H9 (cell line): ENCODE results near the gene VMAC. TPM values are rescaled to one million over a fixed set of nuclear protein-coding genes. Genes with fewer than 3 reads are reported as not detected.
"Not testable (repeated sequence)": the region's sequence is repeated elsewhere in the genome, so short reads cannot be mapped to it uniquely, and the experiment has no call there.

Experiments used
- DNase-seq: peaks from one replicate; pipeline ENCODE4 v3.0.0-alpha.2; 2017
- H2AFZ ChIP-seq: one replicate; pipeline ENCODE4 v1.6.1; 2013; ENCODE audit warnings: mild to moderate bottlenecking, low read length, control low read depth, moderate library complexity
- H2AK5ac ChIP-seq: 2 replicates; pipeline ENCODE4 v1.6.1; 2013; ENCODE audit warnings: low read length, control low read depth, mixed read lengths; ENCODE audit not compliant: insufficient read length
- H2BK120ac ChIP-seq: one replicate; pipeline ENCODE4 v1.6.1; 2013; ENCODE audit warnings: low read depth, mild to moderate bottlenecking, low read length, control low read depth, inconsistent platforms; ENCODE audit not compliant: poor library complexity, severe bottlenecking
- H2BK12ac ChIP-seq: 2 replicates; pipeline ENCODE4 v1.6.1; 2013; ENCODE audit warnings: low read length, control low read depth, mixed read lengths, low read depth; ENCODE audit not compliant: insufficient read length
- H2BK15ac ChIP-seq: 2 replicates; pipeline ENCODE4 v1.6.1; 2013; ENCODE audit warnings: low read depth, low read length, control low read depth
- H2BK20ac ChIP-seq: one replicate; pipeline ENCODE4 v1.6.1; 2013; ENCODE audit warnings: low read depth, mild to moderate bottlenecking, low read length, control low read depth, inconsistent platforms; ENCODE audit not compliant: poor library complexity, severe bottlenecking
- H2BK5ac ChIP-seq: 2 replicates; pipeline ENCODE4 v1.6.1; 2013; ENCODE audit warnings: low read length, control low read depth, mixed read lengths; ENCODE audit not compliant: insufficient read length
- H3K14ac ChIP-seq: 2 replicates; pipeline ENCODE4 v1.6.1; 2013; ENCODE audit warnings: low read length, control low read depth; ENCODE audit not compliant: insufficient read depth
- H3K18ac ChIP-seq: 2 replicates; pipeline ENCODE4 v1.6.1; 2013; ENCODE audit warnings: low read depth, mild to moderate bottlenecking, mixed read lengths, low read length, control low read depth; ENCODE audit not compliant: insufficient read length
- H3K23ac ChIP-seq: 2 replicates; pipeline ENCODE4 v1.6.1; 2013; ENCODE audit warnings: low read length, control low read depth, mixed read lengths, low read depth; ENCODE audit not compliant: insufficient read length
- H3K23me2 ChIP-seq: 2 replicates; pipeline ENCODE4 v1.6.1; 2013; ENCODE audit warnings: low read depth, mild to moderate bottlenecking, mixed read lengths, low read length, control low read depth; ENCODE audit not compliant: insufficient read length, poor library complexity, severe bottlenecking
- H3K27ac ChIP-seq: 2 replicates; pipeline ENCODE4 v1.5.1; 2013; ENCODE audit warnings: low read length, control low read depth, mixed read lengths, low read depth; ENCODE audit not compliant: insufficient read length
- H3K27me3 ChIP-seq: 2 replicates; pipeline ENCODE4 v1.6.1; 2013; ENCODE audit warnings: low read length, control low read depth, inconsistent platforms; ENCODE audit not compliant: insufficient read depth
- H3K4ac ChIP-seq: 2 replicates; pipeline ENCODE4 v1.6.1; 2013; ENCODE audit warnings: low read depth, mild to moderate bottlenecking, control low read depth, inconsistent platforms, low read length, moderate library complexity
- H3K4me1 ChIP-seq: 2 replicates; pipeline ENCODE4 v1.6.1; 2013; ENCODE audit warnings: low read length, control low read depth, inconsistent platforms; ENCODE audit not compliant: insufficient read depth
- H3K4me2 ChIP-seq: 2 replicates; pipeline ENCODE4 v1.6.1; 2013; ENCODE audit warnings: low read length, control low read depth, mixed read lengths; ENCODE audit not compliant: insufficient read length, insufficient read depth
- H3K56ac ChIP-seq: 2 replicates; pipeline ENCODE4 v1.6.1; 2013; ENCODE audit warnings: low read depth, mild to moderate bottlenecking, mixed read lengths, low read length, control low read depth; ENCODE audit not compliant: insufficient read length
- H3K79me1 ChIP-seq: 2 replicates; pipeline ENCODE4 v1.6.1; 2013; ENCODE audit warnings: low read depth, mild to moderate bottlenecking, moderate library complexity, low read length, control low read depth, inconsistent platforms; ENCODE audit not compliant: insufficient read depth, poor library complexity, severe bottlenecking
- H3K79me2 ChIP-seq: 2 replicates; pipeline ENCODE4 v1.6.1; 2013; ENCODE audit warnings: low read length, control low read depth, inconsistent platforms; ENCODE audit not compliant: insufficient read depth
- H3K9ac ChIP-seq: 2 replicates; pipeline ENCODE4 v1.6.1; 2013; ENCODE audit warnings: low read length, control low read depth, mixed read lengths; ENCODE audit not compliant: insufficient read length; ENCODE audit errors: extremely low read depth
- H3K9me3 ChIP-seq: one replicate; pipeline ENCODE4 v1.6.1; 2013; ENCODE audit warnings: low read depth, low read length, inconsistent platforms; ENCODE audit not compliant: control insufficient read depth
- H3T11ph ChIP-seq: one replicate; pipeline ENCODE4 v1.6.1; 2013; ENCODE audit warnings: mild to moderate bottlenecking, low read length, control low read depth, inconsistent platforms
- H4K20me1 ChIP-seq: one replicate; pipeline ENCODE4 v1.6.1; 2013; ENCODE audit not compliant: control insufficient read depth, insufficient read length, insufficient read depth
- H4K5ac ChIP-seq: 2 replicates; pipeline ENCODE4 v1.6.1; 2013; ENCODE audit warnings: low read depth, mild to moderate bottlenecking, mixed read lengths, low read length, control low read depth; ENCODE audit not compliant: insufficient read length
- H4K8ac ChIP-seq: replicated peaks from 2 replicates; pipeline ENCODE4 v1.6.1; 2013; ENCODE audit warnings: low read length, control low read depth, mixed read lengths, low read depth; ENCODE audit not compliant: insufficient read length
- H4K91ac ChIP-seq: 2 replicates; pipeline ENCODE4 v1.6.1; 2013; ENCODE audit warnings: low read depth, mild to moderate bottlenecking, moderate library complexity, mixed read lengths, low read length, control low read depth; ENCODE audit not compliant: insufficient read length
- H3K27ac Mint-ChIP-seq, 3 experiments: 2 replicates in 2 of 3; 3 replicates in 1 of 3; pipeline ENCODE4 v1.8.0; 2020 to 2021; ENCODE audit warnings: mixed read lengths in 3 of 3, mild to moderate bottlenecking in 1 of 3, moderate library complexity in 1 of 3
- H3K27me3 Mint-ChIP-seq: 2 replicates; pipeline ENCODE4 v1.8.0; 2021; ENCODE audit warnings: low read depth, mild to moderate bottlenecking, moderate library complexity, mixed read lengths
- H3K36me3 Mint-ChIP-seq, 3 experiments: 2 replicates in 2 of 3; 3 replicates in 1 of 3; pipeline ENCODE4 v1.8.0; 2020 to 2021; ENCODE audit warnings: low read depth in 3 of 3, mixed read lengths in 3 of 3; ENCODE audit not compliant: insufficient read depth in 1 of 3
- H3K4me1 Mint-ChIP-seq, 2 experiments: 2 replicates each; pipeline ENCODE4 v1.8.0; 2020; ENCODE audit warnings: mixed read lengths in 2 of 2
- H3K4me3 Mint-ChIP-seq, 2 experiments: 2 replicates in 1 of 2; 3 replicates in 1 of 2; pipeline ENCODE4 v1.8.0; 2020 to 2021; ENCODE audit warnings: mild to moderate bottlenecking in 2 of 2, mixed read lengths in 2 of 2, moderate library complexity in 1 of 2
- H3K9me3 Mint-ChIP-seq, 2 experiments: 2 replicates in 1 of 2; 3 replicates in 1 of 2; pipeline ENCODE4 v1.8.0; 2020; ENCODE audit warnings: mild to moderate bottlenecking in 2 of 2, mixed read lengths in 2 of 2, moderate library complexity in 1 of 2
- WGBS: extraction: QIAGEN DNeasy Blood & Tissue Kit; methylation state at CpG from one replicate; pipeline ENCODE4 v1.1.7; 2013; ENCODE audit warnings: missing lambda C conversion rate, low lambda C conversion rate, mixed read lengths; ENCODE audit not compliant: insufficient read length; ENCODE audit errors: extremely low coverage; 5-methylcytosine and 5-hydroxymethylcytosine counted together
- total RNA-seq: library from RNA; stranded (reverse); gene quantifications from 2 replicates; pipeline ENCODE4 v1.2.1, GENCODE V29; 2021

VMAC gene
- total RNA-seq, 1 experiment from 2014 or later = 2.2 TPM

GRCh38 chr19:5884065-5884811 lies 20.4 kb upstream of the VMAC start:
- H3K14ac ChIP-seq, H3K79me2 ChIP-seq, H3K18ac ChIP-seq, H3T11ph ChIP-seq, H2AFZ ChIP-seq, H4K5ac ChIP-seq, H3K27me3 ChIP-seq, H3K4me3 Mint-ChIP-seq, H2BK5ac ChIP-seq, H3K4ac ChIP-seq, H3K9me3 ChIP-seq, H4K8ac ChIP-seq, H2AK5ac ChIP-seq, H2BK20ac ChIP-seq, H4K20me1 ChIP-seq, DNase-seq, H2BK120ac ChIP-seq, H3K36me3 Mint-ChIP-seq, H3K4me2 ChIP-seq, H3K9ac ChIP-seq, H3K27ac ChIP-seq, H3K79me1 ChIP-seq, H3K4me1 ChIP-seq, H3K9me3 Mint-ChIP-seq, H3K23me2 ChIP-seq, H2BK12ac ChIP-seq, H3K27ac Mint-ChIP-seq, H3K56ac ChIP-seq, H3K23ac ChIP-seq, H4K91ac ChIP-seq, H2BK15ac ChIP-seq: not testable (repeated sequence)
- H3K27me3 Mint-ChIP-seq = peaks cover 33% of the 10 kb centered on the region
- WGBS = no CpG with 5 or more reads among the region's 11 CpGs
- H3K4me1 Mint-ChIP-seq = peaks cover 13 to 21% of the 10 kb centered on the region in 2 experiments
